GM18520 (cell line): ENCODE results near the gene AUTS2.
"Not testable (repeated sequence)": the region's sequence is repeated elsewhere in the genome, so short reads cannot be mapped to it uniquely, and the experiment has no call there.

Experiments used
- ATAC-seq: cut with Tn5 transposase; IDR thresholded peaks from one replicate; pipeline ENCODE4 v1.9.1; 2021; ENCODE audit not compliant: unreplicated experiment

The AUTS2 gene

DNA sequence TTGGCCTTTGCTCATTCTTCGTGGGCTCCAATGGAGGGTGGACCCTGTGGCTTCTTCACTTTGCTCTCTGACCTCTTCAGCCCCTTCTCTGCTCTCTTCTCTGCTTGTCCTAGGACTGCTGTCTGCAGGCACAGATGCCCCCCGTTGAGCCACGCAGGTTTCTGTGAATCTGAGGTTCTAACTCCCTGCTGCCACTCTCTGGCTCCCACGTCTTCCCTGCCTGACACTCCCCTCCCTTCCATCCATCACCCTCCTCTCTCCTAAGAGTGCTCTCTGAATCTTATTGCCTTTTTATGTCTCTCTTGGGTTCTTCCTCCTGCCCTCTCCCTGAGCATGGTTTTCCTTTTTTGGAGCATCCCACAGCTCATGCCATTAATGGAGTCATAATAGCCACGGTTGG, 1034.1 kb downstream of the AUTS2 start:
- no peak for ATAC-seq

DNA sequence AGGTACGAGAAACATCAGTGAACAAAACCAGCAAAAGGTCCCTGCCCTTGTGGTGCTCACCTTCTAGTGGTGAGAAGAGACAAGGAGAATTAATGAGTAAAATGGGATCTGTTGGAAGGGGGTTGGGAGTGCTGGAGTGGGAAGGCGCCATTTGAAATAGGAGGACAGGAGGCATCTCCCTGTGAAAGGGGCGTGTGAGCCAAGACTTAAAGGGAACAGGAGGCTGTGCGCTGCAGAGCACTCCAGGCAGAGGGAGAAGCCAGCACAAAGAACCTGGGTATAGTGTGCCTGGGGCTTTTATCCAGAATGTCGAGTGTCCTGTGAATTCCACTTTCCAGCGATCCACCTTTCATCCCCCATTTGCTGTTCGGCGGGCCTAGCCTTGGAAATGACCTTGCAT, 1035.8 kb downstream of the AUTS2 start:
- no peak for ATAC-seq

DNA sequence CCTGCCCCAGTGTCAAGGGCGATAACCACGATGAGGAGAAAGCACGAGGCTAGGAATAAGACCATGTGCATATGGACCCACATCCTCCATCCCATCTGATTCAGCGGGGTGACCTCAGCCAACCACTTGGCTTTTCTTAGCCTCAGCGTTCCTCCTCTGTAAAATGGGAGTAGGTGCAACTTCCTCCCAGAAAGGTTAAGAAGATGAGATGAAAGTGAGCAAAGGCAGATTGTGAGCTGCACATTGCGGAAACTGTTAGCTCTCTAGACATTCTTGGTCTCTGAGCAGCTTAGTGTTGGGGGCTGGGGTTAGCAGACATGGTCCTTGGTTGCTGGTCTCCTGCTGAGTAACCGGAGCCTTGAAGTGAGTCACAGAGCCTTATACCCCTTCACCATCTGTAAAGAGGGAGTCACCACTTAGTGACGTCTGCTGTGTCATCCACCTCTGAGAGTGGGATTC, 1036.4 kb downstream of the AUTS2 start:
- ATAC-seq, result no peak

DNA sequence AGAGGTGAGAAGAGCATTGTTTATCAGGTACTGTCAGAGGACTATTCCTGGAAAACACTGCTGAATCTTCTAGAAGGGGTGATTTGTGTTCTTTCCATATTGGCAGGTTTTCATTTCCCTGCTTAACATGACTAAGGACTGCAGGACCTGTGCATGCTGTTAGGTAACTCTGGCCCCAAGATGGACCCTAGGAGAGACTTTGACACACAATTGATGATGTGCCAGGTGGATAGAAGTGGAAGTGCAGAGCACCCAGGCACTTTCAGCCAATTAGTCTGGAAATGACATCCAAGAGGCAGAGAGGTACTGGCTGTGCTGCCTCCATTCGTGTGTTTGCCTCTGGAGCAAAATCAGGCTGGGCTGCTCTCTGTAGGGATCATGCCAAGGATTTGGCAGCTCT, 1037.4 kb downstream of the AUTS2 start:
- no peak for ATAC-seq

DNA sequence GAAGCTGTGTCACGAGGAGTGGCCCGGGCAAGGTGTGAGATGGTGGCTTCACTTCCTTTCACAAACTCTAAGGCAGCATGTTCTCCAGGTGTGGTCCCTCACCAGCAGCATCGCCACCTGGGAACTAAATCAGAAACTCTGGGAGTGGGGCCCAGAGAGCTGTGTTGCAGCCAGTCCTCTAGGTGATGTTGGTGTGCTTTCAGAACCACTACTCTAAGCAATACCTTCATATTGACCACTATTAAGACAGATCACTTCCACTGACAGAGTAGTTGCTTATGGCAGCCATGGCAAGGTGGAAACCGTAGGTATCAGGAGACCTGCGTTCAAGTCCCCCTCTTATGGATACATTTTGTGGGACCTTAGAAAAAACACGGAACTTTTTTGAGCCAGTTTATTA, 1037.9 kb downstream of the AUTS2 start:
- ATAC-seq, result no peak

DNA sequence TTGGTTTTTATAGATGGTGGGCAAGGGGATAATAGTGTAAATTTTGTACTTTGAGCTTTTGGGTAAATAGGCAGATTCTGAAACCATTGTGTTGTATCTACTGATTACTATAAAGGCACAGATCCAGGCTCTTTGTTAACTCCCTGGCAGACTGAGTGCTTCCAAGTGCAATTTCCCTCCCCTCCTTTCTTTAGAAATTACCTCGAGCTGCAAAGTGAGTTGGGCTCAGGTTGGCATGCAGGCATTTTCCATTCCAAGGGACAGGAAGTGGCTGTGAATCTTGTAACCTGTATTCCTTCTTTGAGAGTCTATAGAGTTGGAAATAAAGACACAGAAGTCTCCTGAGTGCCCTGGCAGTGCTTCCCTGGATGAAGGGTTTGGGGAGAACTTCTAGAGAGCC, 1039.5 kb downstream of the AUTS2 start:
- no peak for ATAC-seq

DNA sequence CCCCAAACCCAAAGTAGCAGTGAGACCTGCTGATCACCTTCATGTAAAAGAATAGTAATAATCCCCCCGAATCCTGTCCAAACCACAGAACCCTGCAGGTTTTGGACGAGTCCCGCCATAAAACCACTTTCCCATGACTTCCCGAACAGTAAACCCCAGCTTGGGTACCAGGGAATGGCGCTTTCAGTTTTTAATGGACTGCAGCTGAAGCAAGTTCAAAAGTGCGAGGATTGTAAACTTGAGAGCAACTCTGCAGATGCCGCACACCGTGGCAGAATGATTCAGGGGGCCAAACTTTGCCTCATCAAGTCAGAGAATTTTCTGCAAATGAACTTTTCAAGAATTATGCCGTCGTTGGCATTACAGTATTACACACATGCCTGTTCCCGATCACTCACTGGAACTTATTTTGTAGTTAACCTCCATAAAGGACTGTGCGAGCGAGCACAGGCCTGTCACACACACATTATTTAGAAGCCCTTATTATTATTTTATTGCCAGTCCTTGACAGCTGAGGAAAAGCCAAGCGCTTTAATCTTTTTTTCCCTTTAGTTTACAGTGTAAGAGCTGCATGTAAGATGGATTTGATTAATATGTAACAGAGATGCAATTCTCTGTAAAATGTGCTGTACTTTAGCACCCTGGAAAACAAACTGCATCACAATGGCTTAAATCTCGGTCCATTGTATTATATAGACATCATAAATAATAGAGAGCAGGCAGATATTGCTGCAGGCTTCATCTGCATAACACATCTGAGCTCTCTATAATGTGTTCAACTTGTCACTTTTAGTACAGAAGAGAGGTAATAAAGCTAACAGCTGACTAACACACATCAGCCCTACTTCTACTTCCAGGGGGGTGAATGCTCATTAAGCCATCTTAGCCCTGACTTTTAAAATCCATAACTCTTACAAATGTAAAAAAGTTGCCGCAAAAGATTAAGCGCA, 1040.2 kb downstream of the AUTS2 start:
- no peak for ATAC-seq

DNA sequence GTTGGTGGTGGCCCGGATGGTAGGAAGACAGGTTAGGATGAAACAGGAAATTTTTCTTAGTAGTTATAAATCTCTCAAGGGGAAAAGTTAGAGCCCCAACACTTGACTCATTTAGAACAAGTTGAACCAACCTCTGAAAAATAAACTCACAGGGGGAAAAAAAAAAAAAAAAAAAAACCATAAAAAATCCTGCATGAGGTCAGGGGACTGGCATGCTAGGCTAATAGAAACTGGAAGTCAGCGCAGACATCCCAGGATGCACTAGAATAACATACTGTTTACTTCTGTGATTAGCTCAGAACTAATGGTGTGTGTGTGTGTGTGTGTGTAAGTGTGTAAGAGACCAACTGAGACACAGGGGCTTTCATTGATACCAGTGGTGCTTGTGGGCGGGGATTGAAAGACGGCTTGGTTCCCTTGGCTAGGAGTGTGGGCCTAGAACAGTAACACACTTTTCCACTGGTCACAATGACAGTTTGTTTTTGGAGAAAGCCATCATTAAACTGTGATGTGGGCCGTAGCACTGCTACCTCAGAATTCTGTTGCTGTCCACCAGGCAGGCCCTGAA, 1042.1 kb downstream of the AUTS2 start:
- ATAC-seq, result no peak

DNA sequence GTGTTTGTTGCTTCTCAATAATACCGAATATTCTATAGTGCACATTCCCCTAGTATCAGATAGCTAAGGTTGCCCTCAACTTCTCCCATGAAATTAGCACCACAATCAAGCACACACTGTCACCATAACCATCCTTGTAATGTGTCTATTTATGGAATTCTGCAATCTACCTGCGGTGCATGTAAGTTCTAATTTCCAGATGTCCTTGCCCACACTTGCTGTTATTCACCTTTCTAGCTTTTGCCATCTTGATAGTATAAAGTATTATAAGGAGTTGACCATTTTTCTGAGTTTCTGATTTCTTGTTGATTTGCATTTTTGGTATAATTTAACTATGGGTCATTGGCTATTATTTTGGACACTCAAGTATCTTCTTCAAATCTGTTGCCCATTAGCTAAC, 1043.6 kb downstream of the AUTS2 start:
- no peak for ATAC-seq

DNA sequence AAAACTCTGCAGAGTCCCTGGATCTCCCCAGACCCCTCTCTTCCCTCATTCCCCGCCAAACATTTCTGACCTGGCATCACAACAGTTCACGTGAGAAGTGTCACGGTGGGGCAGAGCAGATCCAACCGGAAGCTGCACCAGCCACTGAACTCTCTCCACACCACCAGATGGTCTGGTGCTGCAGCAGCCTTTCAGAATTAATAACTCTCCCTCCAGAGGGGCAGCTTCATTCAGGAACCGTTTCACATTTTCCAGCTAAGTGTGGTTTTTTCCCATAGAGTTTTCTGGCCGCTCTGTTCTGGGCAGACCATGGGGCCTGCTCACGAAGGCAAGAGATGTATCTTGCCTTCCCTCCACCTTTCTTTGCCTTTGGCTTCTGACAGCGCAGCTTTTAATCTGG, 1047.0 kb downstream of the AUTS2 start:
- no peak for ATAC-seq

DNA sequence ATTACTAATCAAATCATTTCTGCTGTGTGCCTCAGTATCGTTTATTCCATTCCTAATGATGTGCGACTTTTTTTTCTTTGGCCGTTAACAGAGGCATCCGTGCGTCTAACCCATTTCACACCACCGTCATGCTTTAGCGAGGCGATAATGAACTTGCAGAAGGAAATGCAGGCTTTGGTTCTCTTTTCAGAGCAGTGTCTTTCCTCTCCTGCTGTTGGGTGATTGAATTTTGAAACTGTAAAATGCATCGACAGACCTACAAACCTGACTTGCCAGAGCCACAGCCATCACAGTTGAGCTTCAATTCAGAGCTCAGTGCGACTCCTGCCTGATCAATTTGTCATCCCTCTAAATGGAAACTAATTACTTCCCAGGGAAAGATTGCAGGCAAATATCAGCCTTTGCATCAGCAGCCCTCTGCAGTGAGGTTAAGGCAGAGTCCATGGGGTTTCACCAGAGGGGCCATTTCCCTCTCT, 1047.6 kb downstream of the AUTS2 start:
- peak; percentile 40 for ATAC-seq

DNA sequence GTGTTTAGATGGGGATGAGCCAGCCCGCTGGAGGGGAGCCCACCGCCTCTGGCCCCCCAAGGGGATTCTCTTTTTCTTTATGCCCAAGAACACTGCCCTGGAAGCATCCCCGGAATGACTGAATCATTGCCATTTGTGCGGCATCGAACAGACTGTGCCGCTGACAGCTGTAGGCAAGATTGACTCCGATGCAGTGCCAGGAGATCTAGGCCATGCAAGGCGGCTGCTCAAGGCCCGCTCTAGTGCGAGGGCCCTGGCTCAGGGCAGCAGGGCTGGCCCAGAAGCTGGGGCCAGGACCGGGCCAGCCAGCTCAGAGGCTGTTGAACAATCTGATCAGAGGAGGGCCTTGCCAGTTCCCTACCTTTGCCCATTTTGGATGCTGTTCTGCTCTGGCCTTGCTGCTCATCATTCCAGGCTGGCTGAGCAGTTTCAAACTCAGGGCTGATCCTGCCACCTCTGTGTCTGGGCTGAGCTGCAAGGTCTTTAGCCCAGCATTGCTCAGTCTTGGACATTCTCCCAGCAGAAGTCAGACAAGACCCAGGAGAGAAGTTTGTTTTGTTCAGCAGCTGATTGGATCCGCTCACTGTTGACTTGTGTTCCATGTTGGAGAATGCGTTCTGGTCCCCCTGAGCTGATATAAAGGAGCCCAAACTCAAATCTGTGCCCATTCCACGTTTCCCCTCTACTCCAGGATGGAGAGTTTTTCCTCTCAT, 1048.4 kb downstream of the AUTS2 start:
- no peak for ATAC-seq

DNA sequence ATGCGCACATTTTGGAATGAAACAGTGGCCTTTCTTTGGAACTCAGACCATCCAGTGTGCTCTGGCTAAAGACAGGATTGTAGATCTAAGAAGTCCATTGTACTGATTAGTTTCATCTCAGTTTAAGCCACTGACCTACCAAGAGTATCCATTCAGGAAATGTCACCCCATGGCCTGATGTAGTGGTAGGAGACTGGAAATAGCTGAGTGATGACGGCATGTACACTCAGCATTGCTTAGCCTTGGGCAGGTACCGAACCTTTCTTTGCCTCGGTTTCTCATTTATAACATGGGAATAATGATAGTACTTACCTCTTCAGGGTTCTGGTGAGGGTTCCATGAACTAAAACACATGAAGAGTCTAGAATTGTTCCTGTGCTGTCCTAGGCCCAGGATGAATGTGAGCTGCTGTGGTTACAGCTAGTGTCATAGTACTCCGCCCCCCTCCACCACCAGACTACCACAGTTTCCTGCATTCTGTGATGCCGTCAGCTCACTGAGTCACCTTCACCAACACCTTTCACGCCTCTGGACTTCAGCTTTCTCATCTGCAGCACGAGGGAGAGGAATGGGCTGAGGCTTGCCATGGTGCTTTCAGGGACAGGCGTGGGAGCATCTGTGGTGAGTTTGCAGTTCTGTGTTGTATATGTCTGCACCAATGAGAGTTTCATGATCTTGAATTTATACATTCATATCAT, 1049.7 kb downstream of the AUTS2 start:
- peak; percentile 77 for ATAC-seq

DNA sequence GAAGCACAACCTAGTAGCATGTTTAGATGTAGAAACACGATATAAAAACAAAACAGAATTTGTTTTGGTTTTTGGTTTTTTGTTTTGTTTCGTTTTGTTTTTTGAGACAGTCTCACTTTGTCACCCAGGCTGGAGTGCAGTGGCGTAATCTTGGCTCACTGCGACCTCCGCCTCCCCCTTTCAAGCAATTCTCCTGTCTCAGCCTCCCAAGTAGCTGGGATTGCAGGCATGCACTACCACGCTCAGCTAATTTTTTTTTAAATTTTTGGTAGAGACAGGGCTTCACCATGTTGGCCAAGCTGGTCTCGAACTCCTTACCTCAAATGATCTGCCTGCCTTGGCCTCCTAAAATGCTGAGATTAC, 1050.2 kb downstream of the AUTS2 start:
- not testable (repeated sequence) for ATAC-seq

DNA sequence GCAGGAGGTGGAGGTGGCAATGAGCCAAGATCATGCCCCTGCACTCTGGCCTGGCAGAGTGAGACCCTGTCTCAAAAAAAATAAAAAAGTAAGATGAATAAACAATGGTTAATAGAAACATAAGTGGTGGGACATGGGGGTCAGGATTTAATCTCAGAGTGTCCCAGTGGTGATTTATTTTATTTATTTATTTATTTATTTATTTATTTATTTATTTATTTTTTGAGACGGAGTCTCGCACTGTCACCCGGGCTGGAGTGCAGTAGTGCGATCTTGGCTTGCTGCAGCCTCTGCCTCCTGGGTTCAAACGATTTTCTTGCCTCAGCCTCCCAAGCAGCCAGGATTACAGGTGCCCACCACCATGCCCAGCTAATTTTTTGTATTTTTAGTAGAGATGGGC, 1051.0 kb downstream of the AUTS2 start:
- ATAC-seq, result no peak

DNA sequence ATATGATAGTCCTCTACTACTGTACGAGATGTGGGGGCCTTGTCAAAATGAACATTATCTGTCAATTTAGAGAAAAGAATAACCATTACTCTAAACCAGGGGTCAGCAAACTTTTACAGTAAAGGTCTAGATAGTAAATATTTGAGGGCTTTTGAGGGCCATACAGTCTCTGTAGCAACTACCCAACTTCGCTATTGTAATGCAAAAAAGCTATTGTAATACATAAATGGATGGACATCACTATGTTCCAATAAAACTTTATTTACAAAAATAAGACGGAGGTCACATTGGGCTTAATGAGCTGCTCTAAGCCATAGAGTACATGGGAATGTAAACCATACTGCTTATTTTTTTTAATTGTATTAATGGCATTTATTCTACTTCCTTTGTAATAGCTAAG, 1055.9 kb downstream of the AUTS2 start:
- ATAC-seq, result no peak

DNA sequence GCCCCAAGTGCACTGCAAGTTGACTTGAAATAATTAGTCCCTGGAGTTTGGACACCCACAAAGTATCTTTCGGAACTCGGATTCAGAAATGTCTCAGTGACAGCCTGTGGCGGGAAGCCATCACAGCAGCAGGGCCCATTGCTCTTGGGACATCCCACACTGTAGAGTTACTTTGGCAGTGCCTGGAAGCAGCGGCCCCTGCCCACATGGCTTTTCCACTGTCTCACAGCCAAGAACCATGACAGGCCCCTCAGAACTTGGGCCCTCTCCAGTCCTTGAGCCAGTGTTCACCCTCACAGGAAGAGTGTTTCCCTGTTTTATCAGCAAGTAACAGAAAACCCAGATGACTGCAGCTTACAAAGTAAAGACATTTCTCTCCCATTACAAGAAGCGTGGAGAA, 1056.7 kb downstream of the AUTS2 start:
- no peak for ATAC-seq

DNA sequence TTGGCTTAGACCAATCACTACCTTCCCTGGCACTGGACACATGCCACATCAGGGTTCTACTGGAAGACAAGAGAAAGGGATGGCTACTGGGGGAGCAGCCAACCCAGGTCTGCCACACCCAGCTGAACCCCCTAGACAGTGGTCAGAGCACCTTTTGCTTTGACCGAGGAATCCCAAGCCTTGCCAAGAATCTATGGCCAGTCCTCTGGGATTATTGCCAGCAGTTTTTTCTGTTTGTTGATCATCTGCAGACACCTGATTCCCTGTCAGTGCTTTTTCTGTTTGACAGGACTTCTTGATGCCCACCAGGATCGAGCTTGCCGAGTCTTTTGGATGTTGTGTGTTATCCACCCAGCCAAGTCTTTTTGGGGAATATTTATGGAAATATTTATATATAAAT, 1057.4 kb downstream of the AUTS2 start:
- no peak for ATAC-seq

DNA sequence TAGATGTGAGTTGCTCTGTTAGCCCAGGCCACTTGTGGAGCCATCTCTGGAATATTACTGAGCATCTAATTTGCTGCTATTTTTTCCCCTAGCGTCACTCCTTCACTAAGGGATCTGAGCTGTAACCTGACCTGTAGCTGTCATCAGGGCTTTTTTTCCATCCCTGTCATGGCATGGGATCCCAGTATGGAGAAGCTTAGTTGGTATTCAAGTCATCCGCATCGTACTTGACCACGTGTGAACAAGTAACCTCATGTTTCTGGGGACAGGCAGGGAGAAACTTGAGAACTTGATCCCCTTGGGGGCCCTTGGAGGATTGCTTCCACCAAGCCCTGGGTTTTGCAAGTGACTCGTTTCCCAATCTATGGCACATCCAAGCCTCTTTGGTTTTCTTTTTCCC, 1059.3 kb downstream of the AUTS2 start:
- no peak for ATAC-seq

DNA sequence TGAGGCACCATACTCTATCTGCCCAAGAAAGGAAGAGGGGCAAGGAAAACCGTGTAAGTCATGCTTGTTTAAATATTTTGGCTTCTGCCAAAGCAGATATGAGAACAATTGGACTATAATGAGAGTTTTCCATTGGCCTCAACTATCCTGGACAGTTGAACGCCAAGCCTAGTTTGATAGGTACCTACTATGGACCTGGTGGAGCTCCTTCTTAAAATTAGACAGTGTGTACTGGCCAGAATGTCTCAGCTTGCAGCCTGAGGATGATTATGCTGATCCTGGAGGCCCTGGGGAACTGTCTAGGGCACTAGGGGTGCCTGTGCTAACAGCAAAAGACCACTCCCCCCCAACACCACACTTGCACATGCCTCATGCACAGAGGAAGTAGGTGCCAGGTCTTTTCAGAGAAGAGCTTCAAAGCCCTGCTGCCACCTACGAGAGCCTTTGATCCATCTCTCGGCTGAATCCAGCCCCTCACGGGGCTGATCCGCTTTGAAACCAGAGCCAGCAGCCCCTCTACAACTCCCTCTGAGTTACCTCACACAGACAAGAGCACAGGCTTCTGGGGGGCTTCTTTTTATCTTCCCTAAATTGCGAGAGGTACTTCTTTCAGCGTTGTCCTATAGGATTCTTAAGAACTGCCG, 1059.8 kb downstream of the AUTS2 start:
- ATAC-seq, result no peak

DNA sequence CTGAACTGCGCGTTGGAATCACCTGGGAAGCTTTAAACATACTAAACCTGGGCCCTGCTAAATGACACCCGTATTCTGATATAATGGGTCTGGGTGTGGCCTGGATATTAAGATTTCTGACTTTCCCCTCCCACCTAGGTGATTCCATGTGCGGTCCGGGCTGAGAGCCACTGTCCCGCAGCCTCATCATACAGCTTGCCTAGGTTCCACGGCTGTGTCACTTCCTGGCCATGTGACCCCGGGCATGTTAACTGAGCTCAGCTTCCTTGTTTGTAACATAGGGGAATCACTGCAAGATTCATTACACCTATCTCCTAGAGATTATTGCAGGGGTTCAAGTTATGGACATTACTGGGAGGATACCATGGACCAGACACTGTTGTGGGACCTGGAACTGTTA, 1061.0 kb downstream of the AUTS2 start:
- ATAC-seq, result no peak
